ENCODE results near the gene PLEKHA4. TPM values are rescaled to one million over a fixed set of nuclear protein-coding genes. Genes with fewer than 3 reads are reported as not detected.
A peak's percentile ranks its signal among the peaks of the same experiment; 100 is the strongest.

The PLEKHA4 gene
- total and polyA plus RNA-seq, 9 of the 15 experiments (the other 6 are each of a cell fraction or from before 2014, with no cell fraction given), result 0.07 to 30.8 (median 11.4) TPM

DNA sequence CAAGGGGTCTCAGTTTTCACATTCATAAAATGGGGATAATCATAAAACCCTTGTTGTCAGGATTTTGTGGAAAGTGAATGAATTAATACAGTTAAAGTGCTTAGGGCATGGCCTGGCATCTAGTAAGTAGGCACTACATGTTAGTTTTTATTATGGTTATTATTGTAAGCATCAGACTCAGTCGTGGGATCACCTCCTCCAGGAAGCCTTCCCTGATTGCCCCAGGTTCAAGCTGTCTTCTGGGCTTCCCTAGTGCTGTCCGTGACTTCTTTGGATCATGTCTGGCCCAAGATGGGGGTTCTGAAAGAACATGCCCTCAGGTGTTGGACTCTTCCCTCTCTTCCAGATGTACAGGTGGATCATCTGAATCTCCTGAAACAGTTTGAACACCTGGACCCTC, 42.4 kb upstream of the PLEKHA4 start:
- DNase-seq (ENCODE audit: extremely low read depth in 1 of 4, low spot score in 3 of 4) (peak in 1 of 4 experiments; percentile 5), ATAC-seq (no peak), FAIRE-seq (no peak)
- Histone ChIP-seq H3K9ac (ENCODE audit: insufficient read depth in 1 of 2, low read depth in 2 of 2, low read length in 2 of 2) (0 out of 4 replicates have a peak overlapping the region, but pooled peaks of 1 of the 2 experiments have one; percentile 22), H3K27me3 (ENCODE audit: control insufficient read depth in 2 of 2, insufficient read depth in 2 of 2, low read length in 2 of 2) (no peaks in the 10 kb centered on the region), H4K20me1 (replicated peaks; ENCODE audit: control insufficient read depth, insufficient read depth, low read length) (no peaks in the 10 kb centered on the region), H3K27ac (ENCODE audit: extremely low read depth, low read depth, low read length) (no peak overlapping the region), H3K9me1 (ENCODE audit: control insufficient read depth, insufficient read depth, low read length) (no peaks in the 10 kb centered on the region), H3K4me1 (replicated peaks in 1 of 2; ENCODE audit: control insufficient read depth in 2 of 2, insufficient read depth in 2 of 2, low read length in 2 of 2) (peaks cover 0 to 10% of the 10 kb centered on the region in 2 experiments; a peak in 2 of 5 replicates), H3K36me3 (ENCODE audit: control insufficient read depth, insufficient read depth, low read length) (peaks cover 88% of the 10 kb centered on the region), H2AFZ (ENCODE audit: low read depth, low read length) (no peak overlapping the region), H3K79me2 (ENCODE audit: control insufficient read depth, insufficient read depth, low read length) (no peaks in the 10 kb centered on the region), H3K4me3 (no peak overlapping the region), H3K9me3 (replicated peaks; ENCODE audit: control insufficient read depth, insufficient read depth, low read depth, low read length) (no peaks in the 10 kb centered on the region), H3K4me2 (ENCODE audit: insufficient read depth, low read length) (no peak overlapping the region)
- ChIA-PET POLR2A (interaction anchor here (0.7 to 2.1 kb wide), 4 partner anchors 8 to 56 kb away, joined by 3 to 5 read pairs (median 4); no protein-coding TSS in a partner anchor), CTCF (ENCODE audit: low intra/inter-chr PET ratio) (no interaction called here)
- no TSS peak for BruUV-seq (replicated peaks)
- 77% methylated on average over 2 of the region's 2 CpGs for WGBS (ENCODE audit: insufficient coverage, low coverage, missing lambda C conversion rate)
- in situ Hi-C loops (cut with MboI) (no loop called here), intact Hi-C loops (cut with micrococcal nuclease) (no loop called here)
- TF ChIP-seq NFIC (IDR thresholded peaks at IDR 0.05), result no peak
- TF ChIP-seq GTF2E2 (tag; IDR thresholded peaks at IDR 0.05), result no peak
- TF ChIP-seq CHD4 (IDR thresholded peaks at IDR 0.05; ENCODE audit: insufficient read depth, insufficient replicate concordance, low read depth, low read length, poor library complexity, severe bottlenecking), result peak; percentile 72
- no peak for TF ChIP-seq RFX5 (IDR thresholded peaks at IDR 0.05; ENCODE audit: low read depth, low read length)
- TF ChIP-seq ETV1 (tag; conservative IDR thresholded peaks at IDR 0.05; ENCODE audit: low read depth), result no peak
- TF ChIP-seq, protein P1, sequence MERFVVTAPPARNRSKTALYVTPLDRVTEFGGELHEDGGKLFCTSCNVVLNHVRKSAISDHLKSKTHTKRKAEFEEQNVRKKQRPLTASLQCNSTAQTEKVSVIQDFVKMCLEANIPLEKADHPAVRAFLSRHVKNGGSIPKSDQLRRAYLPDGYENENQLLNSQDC (CRISPR knock-in tag; IDR thresholded peaks at IDR 0.05), result no peak
- TF ChIP-seq ZNF445 (CRISPR knock-in tag; IDR thresholded peaks at IDR 0.05; ENCODE audit: low read depth), result no peak
- TF ChIP-seq RFX7 (CRISPR knock-in tag; IDR thresholded peaks at IDR 0.05), result no peak
- no peak for TF ChIP-seq RBM17 (IDR thresholded peaks at IDR 0.05; ENCODE audit: borderline replicate concordance, low read depth, low read length)
- TF ChIP-seq, protein P2, sequence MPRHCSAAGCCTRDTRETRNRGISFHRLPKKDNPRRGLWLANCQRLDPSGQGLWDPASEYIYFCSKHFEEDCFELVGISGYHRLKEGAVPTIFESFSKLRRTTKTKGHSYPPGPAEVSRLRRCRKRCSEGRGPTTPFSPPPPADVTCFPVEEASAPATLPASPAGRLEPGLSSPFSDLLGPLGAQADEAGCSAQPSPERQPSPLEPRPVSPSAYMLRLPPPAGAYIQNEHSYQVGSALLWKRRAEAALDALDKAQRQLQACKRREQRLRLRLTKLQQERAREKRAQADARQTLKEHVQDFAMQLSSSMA (CRISPR knock-in tag; IDR thresholded peaks at IDR 0.05), result no peak
- no peak for TF ChIP-seq SIX5 (IDR thresholded peaks at IDR 0.05; ENCODE audit: borderline replicate concordance in 1 of 2, insufficient read depth in 1 of 2, low read depth in 1 of 2, low read length in 2 of 2)
- TF ChIP-seq, protein P3, sequence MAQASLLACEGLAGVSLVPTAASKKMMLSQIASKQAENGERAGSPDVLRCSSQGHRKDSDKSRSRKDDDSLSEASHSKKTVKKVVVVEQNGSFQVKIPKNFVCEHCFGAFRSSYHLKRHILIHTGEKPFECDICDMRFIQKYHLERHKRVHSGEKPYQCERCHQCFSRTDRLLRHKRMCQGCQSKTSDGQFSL (CRISPR knock-in tag; IDR thresholded peaks at IDR 0.05), result no peak
- TF ChIP-seq, protein P3 (tag; IDR thresholded peaks at IDR 0.05), result no peak
- TF ChIP-seq ZNF41 (CRISPR knock-in tag; conservative IDR thresholded peaks at IDR 0.05), result no peak
- TF ChIP-seq ZBTB8A (IDR thresholded peaks at IDR 0.05; ENCODE audit: partially characterized antibody), result no peak
- TF ChIP-seq MLLT1 (IDR thresholded peaks at IDR 0.05), result no peak
- no peak for TF ChIP-seq BRCA1 (IDR thresholded peaks at IDR 0.05)
- TF ChIP-seq BRCA1 (CRISPR knock-in tag; IDR thresholded peaks at IDR 0.05), result no peak
- TF ChIP-seq, protein P4, sequence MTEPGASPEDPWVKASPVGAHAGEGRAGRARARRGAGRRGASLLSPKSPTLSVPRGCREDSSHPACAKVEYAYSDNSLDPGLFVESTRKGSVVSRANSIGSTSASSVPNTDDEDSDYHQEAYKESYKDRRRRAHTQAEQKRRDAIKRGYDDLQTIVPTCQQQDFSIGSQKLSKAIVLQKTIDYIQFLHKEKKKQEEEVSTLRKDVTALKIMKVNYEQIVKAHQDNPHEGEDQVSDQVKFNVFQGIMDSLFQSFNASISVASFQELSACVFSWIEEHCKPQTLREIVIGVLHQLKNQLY (CRISPR knock-in tag; conservative IDR thresholded peaks at IDR 0.05), result no peak
- TF ChIP-seq E2F3 (CRISPR knock-in tag; IDR thresholded peaks at IDR 0.05), result no peak
